GM12892 (cell line): Measurements from ENCODE around the gene PPP6R1.

Source experiments
- POLR2A ChIP-seq: IDR thresholded peaks from 2 replicates; pipeline ENCODE4 v1.6.1; 2011; ENCODE audit warnings: low read depth, low read length, control low read depth
- TAF1 ChIP-seq: IDR thresholded peaks from 2 replicates; pipeline ENCODE4 v1.6.1; 2011; ENCODE audit warnings: low read depth, mild to moderate bottlenecking, control low read depth, low read length, borderline replicate concordance

DNA sequence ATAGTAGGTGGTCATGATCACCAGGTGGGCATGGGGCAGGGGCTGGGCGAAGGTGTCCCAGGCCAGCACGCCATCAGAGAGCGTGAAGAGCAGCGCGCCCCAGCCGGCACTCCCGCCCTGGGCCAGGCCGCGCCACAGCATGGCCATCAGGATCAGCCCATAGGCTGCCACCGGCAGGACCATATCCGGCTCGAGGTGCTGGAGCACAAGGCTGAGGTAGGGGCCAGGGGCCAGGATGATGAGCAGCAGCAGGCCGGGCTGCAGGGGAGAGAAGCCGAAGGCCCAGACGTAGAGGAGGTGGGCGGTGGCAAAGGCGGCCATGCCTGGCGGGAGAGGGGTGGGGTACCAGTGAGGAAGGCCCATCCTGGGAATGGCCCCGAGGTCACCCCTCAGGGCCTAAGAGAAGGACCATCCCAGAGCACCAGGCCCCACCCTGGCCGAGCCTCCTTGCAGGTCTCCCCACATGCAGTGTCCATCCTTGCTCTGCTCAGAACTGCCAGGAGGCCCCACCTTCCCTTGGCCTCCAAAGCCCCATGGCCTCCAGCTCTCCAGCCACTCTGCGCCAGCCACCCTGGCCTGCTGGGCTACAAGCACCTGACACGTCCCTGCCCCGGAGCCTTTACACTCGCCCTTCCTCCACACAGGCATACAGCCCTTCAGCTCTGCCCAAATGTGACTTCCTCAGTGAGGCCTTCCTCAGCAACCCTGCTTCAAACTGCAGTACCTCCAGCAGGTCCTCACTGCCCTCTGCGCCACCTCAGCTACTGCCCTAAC, 31.4 kb downstream of the PPP6R1 start:
- no peak for TF ChIP-seq POLR2A
- no peak for TF ChIP-seq TAF1
